ENCODE measurements around the gene P4HA2. TPM values are rescaled to one million over a fixed set of nuclear protein-coding genes. Genes with fewer than 3 reads are reported as not detected.

The P4HA2 gene
- total RNA-seq, 1 donor from 2014 or later, result 26.6 TPM

- H3K36me3 Mint-ChIP-seq (ENCODE audit: unreplicated experiment), result no peaks in the 10 kb centered on the region
These were observed 47.4 kb downstream of the P4HA2 start for GRCh38 chr5:132180134-132180745.

GRCh38 chr5:132179405-132179804, 48.2 kb downstream of the P4HA2 start:
- no peak overlapping the region for H3K27ac Mint-ChIP-seq (ENCODE audit: unreplicated experiment)
- no peak for DNase-seq
- H3K4me1 Mint-ChIP-seq (ENCODE audit: low read depth, unreplicated experiment), result no peaks in the 10 kb centered on the region
- no peaks in the 10 kb centered on the region for H3K27me3 Mint-ChIP-seq (ENCODE audit: unreplicated experiment)
- no peaks in the 10 kb centered on the region for H3K36me3 Mint-ChIP-seq (ENCODE audit: unreplicated experiment)
- TF ChIP-seq CTCF (IDR thresholded peaks at IDR 0.05; ENCODE audit: partially characterized antibody, unreplicated experiment), result no peak
- no peak overlapping the region for H3K4me3 Mint-ChIP-seq (ENCODE audit: unreplicated experiment)
- no peaks in the 10 kb centered on the region for H3K9me3 Mint-ChIP-seq (ENCODE audit: unreplicated experiment)

More at GRCh38 chr5:132180134-132180745, 47.4 kb downstream of the P4HA2 start:
- Mint-ChIP-seq H3K27ac (ENCODE audit: unreplicated experiment) (no peak overlapping the region), H3K4me3 (ENCODE audit: unreplicated experiment) (no peak overlapping the region), H3K27me3 (ENCODE audit: unreplicated experiment) (no peaks in the 10 kb centered on the region), H3K4me1 (ENCODE audit: low read depth, unreplicated experiment) (no peaks in the 10 kb centered on the region), H3K9me3 (ENCODE audit: unreplicated experiment) (no peaks in the 10 kb centered on the region)
- TF ChIP-seq CTCF (IDR thresholded peaks at IDR 0.05; ENCODE audit: partially characterized antibody, unreplicated experiment), result peak; percentile 85
- no peak for DNase-seq

- Mint-ChIP-seq H3K4me1 (ENCODE audit: low read depth, unreplicated experiment) (no peaks in the 10 kb centered on the region), H3K27ac (ENCODE audit: unreplicated experiment) (no peak overlapping the region), H3K27me3 (ENCODE audit: unreplicated experiment) (no peaks in the 10 kb centered on the region), H3K36me3 (ENCODE audit: unreplicated experiment) (no peaks in the 10 kb centered on the region), H3K4me3 (ENCODE audit: unreplicated experiment) (no peak overlapping the region), H3K9me3 (ENCODE audit: unreplicated experiment) (no peaks in the 10 kb centered on the region)
- no peak for TF ChIP-seq CTCF (IDR thresholded peaks at IDR 0.05; ENCODE audit: partially characterized antibody, unreplicated experiment)
- no peak for DNase-seq
These were observed 49.9 kb downstream of the P4HA2 start for GRCh38 chr5:132177691-132178149.

GRCh38 chr5:132176987-132177386, 50.7 kb downstream of the P4HA2 start:
- Mint-ChIP-seq H3K27ac (ENCODE audit: unreplicated experiment) (no peak overlapping the region), H3K4me3 (ENCODE audit: unreplicated experiment) (no peak overlapping the region), H3K9me3 (ENCODE audit: unreplicated experiment) (no peaks in the 10 kb centered on the region), H3K27me3 (ENCODE audit: unreplicated experiment) (no peaks in the 10 kb centered on the region), H3K4me1 (ENCODE audit: low read depth, unreplicated experiment) (no peaks in the 10 kb centered on the region), H3K36me3 (ENCODE audit: unreplicated experiment) (no peaks in the 10 kb centered on the region)
- no peak for DNase-seq
- TF ChIP-seq CTCF (IDR thresholded peaks at IDR 0.05; ENCODE audit: partially characterized antibody, unreplicated experiment), result no peak

- TF ChIP-seq CTCF (IDR thresholded peaks at IDR 0.05; ENCODE audit: partially characterized antibody, unreplicated experiment), result no peak
- Mint-ChIP-seq H3K36me3 (ENCODE audit: unreplicated experiment) (no peaks in the 10 kb centered on the region), H3K4me3 (ENCODE audit: unreplicated experiment) (no peak overlapping the region), H3K27me3 (ENCODE audit: unreplicated experiment) (no peaks in the 10 kb centered on the region), H3K27ac (ENCODE audit: unreplicated experiment) (no peak overlapping the region), H3K9me3 (ENCODE audit: unreplicated experiment) (no peaks in the 10 kb centered on the region), H3K4me1 (ENCODE audit: low read depth, unreplicated experiment) (no peaks in the 10 kb centered on the region)
- DNase-seq, result no peak
These were observed 51.1 kb downstream of the P4HA2 start for GRCh38 chr5:132176521-132176945.
